B cell (primary cell): ENCODE results near the gene B4GALT5. TPM values are rescaled to one million over a fixed set of nuclear protein-coding genes. Genes with fewer than 3 reads are reported as not detected.

Source experiments
- ATAC-seq: fragments of 200-7000 bp; cut with Tn5 transposase; one replicate; pipeline ENCODE4 v1.10.0; 2021; ENCODE audit warnings: low read depth, mild to moderate bottlenecking, moderate number of reproducible peaks, moderate library complexity
- CTCF ChIA-PET: fragments of 350-600 bp; sonication (Branson Sonifier 250); formaldehyde crosslinking; loops from one replicate; lab custom pipeline; 2021; ENCODE audit warnings: antibody characterized with exemption, inconsistent platforms; lab: Charles Lee
- POLR2A ChIA-PET: fragments of 350-600 bp; sonication (Branson Sonifier 250); formaldehyde crosslinking; loops from one replicate; lab custom pipeline; 2021; ENCODE audit warnings: antibody characterized with exemption; lab: Charles Lee
- DNase-seq: peaks from one replicate; pipeline ENCODE4 v3.0.0; 2013
- H2AFZ ChIP-seq: 2 replicates; pipeline ENCODE4 v1.6.1; 2012; ENCODE audit warnings: mild to moderate bottlenecking, low read depth, low read length; ENCODE audit not compliant: insufficient read depth, poor library complexity, severe bottlenecking
- H3K27ac ChIP-seq, 2 donors: 1 replicate in 1 of 2; 2 replicates in 1 of 2; pipeline ENCODE4 v1.5.1; 2012 to 2013; ENCODE audit warnings: low read length in 2 of 2, mild to moderate bottlenecking in 2 of 2, moderate library complexity in 1 of 2
- H3K27me3 ChIP-seq, 4 experiments: fragments of 200-600 bp in 1 of 4; sonication (generic) in 1 of 4; replicated peaks in 1 of 4; 1 replicate in 2 of 4; 2 replicates in 2 of 4; pipeline versions ENCODE4 v1.6.1 to v1.7.0; 2013 to 2016; ENCODE audit warnings: low read length in 3 of 4, mild to moderate bottlenecking in 2 of 4, mixed read lengths in 1 of 4, moderate library complexity in 1 of 4; ENCODE audit not compliant: insufficient read depth in 4 of 4, control insufficient read depth in 3 of 4; ENCODE audit errors: control extremely low read depth in 1 of 4
- H3K36me3 ChIP-seq, 2 experiments: replicated peaks in 1 of 2; 1 replicate in 1 of 2; 2 replicates in 1 of 2; pipeline versions ENCODE4 v1.6.1 to v1.7.1; 2013; ENCODE audit warnings: low read length in 1 of 2; ENCODE audit not compliant: insufficient read depth in 2 of 2, control insufficient read depth in 1 of 2; ENCODE audit errors: control extremely low read depth in 1 of 2, extremely low read depth in 1 of 2
- H3K4me1 ChIP-seq, 2 donors: fragments of 200-600 bp in 1 of 2; sonication (generic) in 1 of 2; 1 replicate in 1 of 2; 2 replicates in 1 of 2; pipeline versions ENCODE4 v1.5.1 to v1.6.1; 2013 to 2017; ENCODE audit warnings: low read length in 2 of 2; ENCODE audit not compliant: control insufficient read depth in 2 of 2, insufficient read depth in 2 of 2
- H3K4me2 ChIP-seq: replicated peaks from 2 replicates; pipeline ENCODE3; 2012; ENCODE audit warnings: mild to moderate bottlenecking, low read depth, low read length; ENCODE audit not compliant: poor library complexity, severe bottlenecking
- H3K4me3 ChIP-seq, 5 experiments: fragments of 200-600 bp in 1 of 5; sonication (generic) in 1 of 5; 1 replicate in 3 of 5; 2 replicates in 2 of 5; pipeline versions ENCODE4 v1.5.1 to v1.7.0; 2011 to 2016; ENCODE audit warnings: low read length in 4 of 5, mild to moderate bottlenecking in 4 of 5, low read depth in 2 of 5, control low read depth in 1 of 5, moderate library complexity in 1 of 5; ENCODE audit not compliant: insufficient read depth in 1 of 5; ENCODE audit errors: control extremely low read depth in 1 of 5, extremely low read depth in 1 of 5
- H3K79me2 ChIP-seq: fragments of 200-600 bp; sonication (generic); one replicate; pipeline ENCODE4 v1.6.0; 2016; ENCODE audit warnings: low read length; ENCODE audit not compliant: control insufficient read depth, insufficient read depth
- H3K9ac ChIP-seq: fragments of 200-600 bp; sonication (generic); 2 replicates; pipeline ENCODE4 v1.6.1; 2017; ENCODE audit warnings: mild to moderate bottlenecking, low read length, moderate library complexity
- H3K9me3 ChIP-seq, 3 donors: one replicate each; pipeline versions ENCODE4 v1.6.1 to v1.7.1; 2013; ENCODE audit warnings: low read length in 2 of 3; ENCODE audit not compliant: control insufficient read depth in 2 of 3, insufficient read depth in 1 of 3; ENCODE audit errors: control extremely low read depth in 1 of 3
- H4K20me1 ChIP-seq: 2 replicates; pipeline ENCODE4 v1.6.0; 2012; ENCODE audit warnings: mild to moderate bottlenecking, low read length; ENCODE audit not compliant: insufficient read depth, control insufficient read depth, poor library complexity, severe bottlenecking
- H3K27ac Mint-ChIP-seq: one replicate; pipeline ENCODE4 v1.8.0; 2021; ENCODE audit warnings: mixed read lengths
- H3K27me3 Mint-ChIP-seq: one replicate; pipeline ENCODE4 v1.8.0; 2021; ENCODE audit warnings: mixed read lengths
- H3K4me1 Mint-ChIP-seq: one replicate; pipeline ENCODE4 v1.8.0; 2021; ENCODE audit warnings: mixed read lengths
- H3K4me3 Mint-ChIP-seq: one replicate; pipeline ENCODE4 v1.8.0; 2021; ENCODE audit warnings: mixed read lengths
- H3K9me3 Mint-ChIP-seq: one replicate; pipeline ENCODE4 v1.8.0; 2022; ENCODE audit warnings: mixed read lengths; ENCODE audit not compliant: insufficient read depth
- EZH2 ChIP-seq: IDR thresholded peaks from 2 replicates; pipeline ENCODE4 v1.6.1; 2012; ENCODE audit warnings: borderline replicate concordance, low read depth, mild to moderate bottlenecking, moderate library complexity, low read length; ENCODE audit not compliant: insufficient read depth, poor library complexity, severe bottlenecking
- WGBS: methylation state at CpG from one replicate; pipeline ENCODE4 v1.1.5; 2013; ENCODE audit warnings: missing lambda C conversion rate; ENCODE audit not compliant: insufficient coverage; 5-methylcytosine and 5-hydroxymethylcytosine counted together
- intact Hi-C: fragments of 100-400 bp; cut with micrococcal nuclease; formaldehyde crosslinking; loops from one replicate; pipeline ENCODE4 v1.10.0; 2022
- polyA plus RNA-seq: library from polyadenylated mRNA; depleted of rRNA; stranded (reverse); fragments of >200 nt; gene quantifications from 2 replicates; pipeline ENCODE4 v1.2.3, GENCODE V29; 2012
- total RNA-seq, 2 donors: library from RNA; stranded (reverse); fragments of 120-200 nt in 1 of 2; gene quantifications; 1 replicate in 1 of 2; 2 replicates in 1 of 2; pipeline versions ENCODE4 v1.2.3 to v1.2.4, GENCODE V29; 2013 to 2022
- TF ChIP-seq, protein P1 (sequence below): fragments of 200-600 bp; IDR thresholded peaks from one replicate; pipeline ENCODE4 v1.8.0; 2022; ENCODE audit warnings: antibody characterized with exemption, mild to moderate bottlenecking

The B4GALT5 gene
- total and polyA plus RNA-seq, 2 donors (not counting 1 experiment from before 2014, with no cell fraction given) = 3.4 to 7.3 TPM

DNA sequence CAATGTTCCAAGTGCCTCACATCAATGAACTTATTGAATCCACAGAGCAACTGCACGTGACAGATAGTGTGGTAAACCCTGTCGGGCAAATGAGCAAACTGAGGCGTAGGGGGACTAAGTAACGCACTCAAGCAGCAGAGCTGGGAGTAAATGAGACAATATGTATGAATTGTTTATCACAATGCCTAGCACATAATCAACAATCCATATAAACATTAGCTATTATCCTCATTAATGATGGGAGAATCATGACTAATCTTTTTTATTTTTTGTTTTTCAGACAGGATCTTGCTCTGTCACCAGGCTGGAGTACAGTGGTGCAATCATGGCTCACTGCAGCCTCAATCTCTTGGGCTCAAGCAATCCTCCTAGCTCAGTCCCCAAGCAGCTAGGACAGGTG, 43.9 kb upstream of the B4GALT5 start:
- H3K4me3 ChIP-seq = no peak overlapping the region
- H2AFZ ChIP-seq = no peak overlapping the region
- no peak overlapping the region for H3K4me3 Mint-ChIP-seq
- peaks cover 0 to 6% (median 0%) of the 10 kb centered on the region in 3 donors for H3K9me3 ChIP-seq
- DNase-seq = no peak
- H3K9ac ChIP-seq = no peak overlapping the region
- H3K27ac ChIP-seq = no peak overlapping the region
- H4K20me1 ChIP-seq = no peaks in the 10 kb centered on the region
- WGBS = no CpG with 5 or more reads among the region's 4 CpGs
- peaks cover 5% of the 10 kb centered on the region for H3K9me3 Mint-ChIP-seq
- H3K4me1 Mint-ChIP-seq = no peaks in the 10 kb centered on the region
- H3K4me2 ChIP-seq = no peak overlapping the region
- POLR2A ChIA-PET = no interaction called here
- peaks cover 0 to 7% (median 1%) of the 10 kb centered on the region in 4 experiments for H3K27me3 ChIP-seq
- ATAC-seq = no peak
- intact Hi-C loops = no loop called here
- TF ChIP-seq, protein P1, sequence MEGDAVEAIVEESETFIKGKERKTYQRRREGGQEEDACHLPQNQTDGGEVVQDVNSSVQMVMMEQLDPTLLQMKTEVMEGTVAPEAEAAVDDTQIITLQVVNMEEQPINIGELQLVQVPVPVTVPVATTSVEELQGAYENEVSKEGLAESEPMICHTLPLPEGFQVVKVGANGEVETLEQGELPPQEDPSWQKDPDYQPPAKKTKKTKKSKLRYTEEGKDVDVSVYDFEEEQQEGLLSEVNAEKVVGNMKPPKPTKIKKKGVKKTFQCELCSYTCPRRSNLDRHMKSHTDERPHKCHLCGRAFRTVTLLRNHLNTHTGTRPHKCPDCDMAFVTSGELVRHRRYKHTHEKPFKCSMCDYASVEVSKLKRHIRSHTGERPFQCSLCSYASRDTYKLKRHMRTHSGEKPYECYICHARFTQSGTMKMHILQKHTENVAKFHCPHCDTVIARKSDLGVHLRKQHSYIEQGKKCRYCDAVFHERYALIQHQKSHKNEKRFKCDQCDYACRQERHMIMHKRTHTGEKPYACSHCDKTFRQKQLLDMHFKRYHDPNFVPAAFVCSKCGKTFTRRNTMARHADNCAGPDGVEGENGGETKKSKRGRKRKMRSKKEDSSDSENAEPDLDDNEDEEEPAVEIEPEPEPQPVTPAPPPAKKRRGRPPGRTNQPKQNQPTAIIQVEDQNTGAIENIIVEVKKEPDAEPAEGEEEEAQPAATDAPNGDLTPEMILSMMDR = no peak
- no peak for TF ChIP-seq EZH2
- H3K27me3 Mint-ChIP-seq = peaks cover 16% of the 10 kb centered on the region
- CTCF ChIA-PET = no interaction called here
- H3K36me3 ChIP-seq = no peaks in the 10 kb centered on the region
- H3K27ac Mint-ChIP-seq = no peak overlapping the region
- no peaks in the 10 kb centered on the region for H3K79me2 ChIP-seq
- H3K4me1 ChIP-seq = no peaks in the 10 kb centered on the region

GRCh38 chr20:49756241-49756640, 42.6 kb upstream of the B4GALT5 start:
- CTCF ChIA-PET = no interaction called here
- H2AFZ ChIP-seq = no peak overlapping the region
- no peak overlapping the region for H3K27ac Mint-ChIP-seq

More at GRCh38 chr20:49756241-49756640, 42.6 kb upstream of the B4GALT5 start:
- DNase-seq (no peak), ATAC-seq (no peak)
- Histone ChIP-seq H3K4me1 (peaks cover 2 to 3% of the 10 kb centered on the region in 2 donors), H3K9me3 (peaks cover 0 to 6% (median 0%) of the 10 kb centered on the region in 3 donors), H3K4me2 (no peak overlapping the region), H3K9ac (no peak overlapping the region), H4K20me1 (no peaks in the 10 kb centered on the region), H3K36me3 (no peaks in the 10 kb centered on the region), H3K27me3 (peaks cover 0 to 7% (median 1%) of the 10 kb centered on the region in 4 experiments), H3K79me2 (no peaks in the 10 kb centered on the region), H3K4me3 (no peak overlapping the region), H3K27ac (no peak overlapping the region)
- H3K4me1 Mint-ChIP-seq = peaks cover 1% of the 10 kb centered on the region
- WGBS = 88% methylated on average over 1 of the region's 2 CpGs
- peaks cover 16% of the 10 kb centered on the region for H3K27me3 Mint-ChIP-seq
- intact Hi-C loops = no loop called here
- peaks cover 5% of the 10 kb centered on the region for H3K9me3 Mint-ChIP-seq
- POLR2A ChIA-PET = no interaction called here
- no peak overlapping the region for H3K4me3 Mint-ChIP-seq
- TF ChIP-seq, protein P1 = no peak
- no peak for TF ChIP-seq EZH2
